HPDE6-E6E7 (cell line): ENCODE data around the gene SLC2A11.

ENCODE experiments used
- DNase-seq: peaks from one replicate; pipeline ENCODE4 v3.0.0; 2011; ENCODE audit warnings: missing footprints; ENCODE audit errors: extremely low spot score

The SLC2A11 gene, protein sequence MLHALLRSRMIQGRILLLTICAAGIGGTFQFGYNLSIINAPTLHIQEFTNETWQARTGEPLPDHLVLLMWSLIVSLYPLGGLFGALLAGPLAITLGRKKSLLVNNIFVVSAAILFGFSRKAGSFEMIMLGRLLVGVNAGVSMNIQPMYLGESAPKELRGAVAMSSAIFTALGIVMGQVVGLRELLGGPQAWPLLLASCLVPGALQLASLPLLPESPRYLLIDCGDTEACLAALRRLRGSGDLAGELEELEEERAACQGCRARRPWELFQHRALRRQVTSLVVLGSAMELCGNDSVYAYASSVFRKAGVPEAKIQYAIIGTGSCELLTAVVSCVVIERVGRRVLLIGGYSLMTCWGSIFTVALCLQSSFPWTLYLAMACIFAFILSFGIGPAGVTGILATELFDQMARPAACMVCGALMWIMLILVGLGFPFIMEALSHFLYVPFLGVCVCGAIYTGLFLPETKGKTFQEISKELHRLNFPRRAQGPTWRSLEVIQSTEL

GRCh38 chr22:23857606-23858483, at the start of gene SLC2A11:
Gene SLC2A11, plus strand, starts transcription at chr22:23857875. Its CDS starts 125 bp downstream, at chr22:23858000.
- DNase-seq: peak; percentile 94

DNA sequence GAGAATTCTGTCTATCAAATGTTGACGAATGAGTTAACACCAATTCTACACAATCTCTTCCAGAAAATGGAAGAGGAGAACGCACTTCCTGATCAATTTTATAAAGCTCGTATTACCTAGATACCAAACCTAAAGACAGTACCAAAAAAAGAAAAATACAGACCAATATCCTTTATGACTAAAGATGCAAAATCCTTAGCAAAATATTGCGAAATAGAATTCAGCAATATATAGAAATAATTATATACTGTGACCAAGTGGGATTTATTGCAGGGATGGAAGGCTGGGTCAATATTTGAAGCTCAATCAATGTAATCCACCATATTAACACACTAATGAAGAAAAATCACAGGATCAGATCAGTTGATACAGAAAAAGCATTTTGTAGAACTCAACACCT, 45.3 kb upstream of the SLC2A11 start:
- DNase-seq: no peak

DNA sequence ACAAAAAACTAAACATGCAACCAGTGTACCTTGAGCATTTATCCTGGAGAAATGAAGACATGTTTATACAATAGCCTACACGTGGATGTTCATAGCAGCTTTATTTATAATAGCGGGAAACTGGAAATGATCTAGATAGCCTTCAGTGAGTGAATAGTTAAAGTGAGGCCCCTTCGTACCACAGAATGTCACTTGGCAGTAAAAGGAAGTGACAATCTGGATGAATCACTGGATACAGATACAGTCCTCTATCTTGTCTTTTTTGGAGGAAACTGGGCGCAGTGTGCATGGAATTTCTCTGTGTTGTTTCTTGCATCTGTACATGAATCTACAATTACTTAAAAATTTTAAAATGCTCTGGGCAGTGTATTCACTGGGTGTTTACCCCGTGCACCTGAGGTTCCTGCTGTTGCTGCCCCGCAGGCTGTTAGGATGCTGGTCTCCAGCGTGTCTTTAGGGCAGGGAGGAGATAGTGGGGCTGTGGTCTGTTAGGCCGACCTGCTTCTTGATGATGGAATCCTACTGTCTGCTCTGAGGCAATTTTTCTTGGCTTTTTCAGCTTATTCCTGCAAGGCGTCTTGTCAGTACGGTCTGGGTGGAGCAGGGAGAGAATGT, 42.0 kb upstream of the SLC2A11 start:
- DNase-seq: no peak

DNA sequence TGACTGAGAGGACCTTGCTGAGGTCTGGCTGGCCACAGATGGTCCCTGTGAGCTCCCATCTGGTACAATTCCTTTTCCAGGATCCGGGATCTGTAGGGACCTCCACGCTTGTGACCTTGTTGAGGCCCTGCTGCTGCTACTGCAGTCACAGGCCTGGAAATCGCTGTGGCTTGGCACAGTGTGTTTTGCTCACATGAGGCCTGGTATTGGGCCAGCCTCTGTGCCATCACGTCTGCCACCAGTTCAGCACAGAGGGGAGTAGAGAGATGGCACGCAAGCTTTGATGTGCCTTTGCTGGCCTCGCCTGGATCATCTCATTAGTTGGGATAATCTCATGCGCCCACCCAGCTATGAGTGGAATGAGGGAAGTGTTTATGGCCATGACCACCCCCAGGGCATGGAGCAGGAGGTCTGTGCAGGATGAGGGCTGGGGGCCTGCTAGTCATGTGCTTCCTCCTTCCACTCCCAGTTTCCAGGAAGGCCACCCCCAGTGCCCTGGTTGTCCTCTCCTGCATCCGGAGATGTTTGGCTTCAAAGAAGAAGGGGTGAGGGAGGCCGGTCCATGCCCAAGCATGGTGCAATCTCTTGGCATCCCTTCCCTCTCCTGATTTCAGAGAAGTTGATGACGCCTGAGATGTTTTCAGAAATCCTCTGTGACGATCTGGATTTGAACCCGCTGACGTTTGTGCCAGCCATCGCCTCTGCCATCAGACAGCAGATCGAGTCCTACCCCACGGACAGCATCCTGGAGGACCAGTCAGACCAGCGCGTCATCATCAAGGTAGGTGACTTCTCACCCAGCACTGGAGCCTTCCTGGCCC, 41.3 kb upstream of the SLC2A11 start:
- DNase-seq: no peak

- DNase-seq: no peak
Observed at GRCh38 chr22:23817146-23817545, 40.5 kb upstream of the SLC2A11 start.

GRCh38 chr22:23818541-23818940, 39.1 kb upstream of the SLC2A11 start:
- no peak for DNase-seq

GRCh38 chr22:23820748-23821211, 36.9 kb upstream of the SLC2A11 start:
- DNase-seq: no peak

DNA sequence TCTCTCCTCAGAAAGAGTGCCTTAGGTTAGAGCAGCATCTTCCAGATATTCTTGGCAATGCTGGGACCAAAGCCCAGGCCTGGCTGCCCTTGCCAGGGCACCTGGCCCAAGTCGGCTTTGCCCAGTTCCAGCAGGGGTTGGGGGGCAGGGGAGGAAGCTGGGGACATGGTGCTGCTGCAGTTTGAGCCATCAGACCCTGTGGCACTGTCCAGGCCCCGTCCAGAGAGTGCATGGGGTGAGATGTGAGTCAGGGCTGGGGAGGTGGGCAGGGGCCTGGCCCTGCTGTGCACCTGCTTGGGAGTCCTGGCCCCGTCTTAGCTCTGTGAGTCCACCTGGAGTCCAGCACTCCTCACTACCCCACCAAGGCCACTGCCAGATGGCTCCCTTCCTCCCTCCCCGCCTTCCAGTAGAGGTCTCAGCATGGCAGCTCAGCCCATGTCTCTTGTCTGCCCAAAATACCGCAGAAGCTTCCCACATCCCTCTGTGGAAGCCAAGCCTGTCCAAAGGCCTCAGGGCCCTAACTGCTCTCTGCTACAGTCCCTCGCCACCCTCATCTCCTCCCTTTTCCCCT, 35.5 kb upstream of the SLC2A11 start:
- DNase-seq: no peak

GRCh38 chr22:23823331-23823791, 34.3 kb upstream of the SLC2A11 start:
- DNase-seq: no peak

DNA sequence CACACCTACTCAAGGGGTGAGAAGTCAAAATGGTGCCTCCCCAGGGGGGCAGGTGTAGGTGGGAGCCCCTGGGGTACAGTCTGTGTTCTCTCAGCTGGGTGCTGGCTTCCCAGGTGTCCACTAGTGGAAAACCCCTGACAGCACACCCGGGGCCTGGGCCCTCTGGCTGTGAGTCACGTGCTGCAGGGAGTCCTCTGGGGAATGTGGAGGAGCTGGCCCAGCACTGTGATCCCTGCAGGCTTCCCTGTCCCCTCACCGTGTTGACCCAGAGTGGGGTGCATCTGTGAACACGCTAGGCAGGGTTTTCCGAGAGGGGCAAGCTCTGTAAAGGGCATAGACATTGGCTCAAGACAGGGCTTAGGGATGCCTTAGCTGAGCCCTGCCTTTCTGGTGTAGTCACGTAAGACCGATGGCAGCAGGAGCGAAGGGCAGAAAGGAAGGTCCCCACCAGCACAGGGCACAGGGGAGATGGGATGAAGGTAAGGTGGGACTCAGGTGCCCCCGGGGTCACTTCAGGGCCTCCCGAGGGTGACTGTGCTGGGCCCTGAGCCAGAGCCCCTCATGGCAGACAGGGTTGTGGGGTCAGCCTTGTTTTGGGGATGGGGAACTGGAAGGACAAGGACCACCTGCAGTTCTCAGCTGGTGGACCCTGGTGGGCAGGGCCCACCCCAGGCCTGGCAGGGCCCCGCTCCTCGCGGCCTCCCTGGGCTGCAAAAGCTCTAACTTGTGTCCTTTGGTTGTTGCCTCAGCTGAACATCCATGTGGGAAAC, 33.0 kb upstream of the SLC2A11 start:
- DNase-seq: no peak

DNA sequence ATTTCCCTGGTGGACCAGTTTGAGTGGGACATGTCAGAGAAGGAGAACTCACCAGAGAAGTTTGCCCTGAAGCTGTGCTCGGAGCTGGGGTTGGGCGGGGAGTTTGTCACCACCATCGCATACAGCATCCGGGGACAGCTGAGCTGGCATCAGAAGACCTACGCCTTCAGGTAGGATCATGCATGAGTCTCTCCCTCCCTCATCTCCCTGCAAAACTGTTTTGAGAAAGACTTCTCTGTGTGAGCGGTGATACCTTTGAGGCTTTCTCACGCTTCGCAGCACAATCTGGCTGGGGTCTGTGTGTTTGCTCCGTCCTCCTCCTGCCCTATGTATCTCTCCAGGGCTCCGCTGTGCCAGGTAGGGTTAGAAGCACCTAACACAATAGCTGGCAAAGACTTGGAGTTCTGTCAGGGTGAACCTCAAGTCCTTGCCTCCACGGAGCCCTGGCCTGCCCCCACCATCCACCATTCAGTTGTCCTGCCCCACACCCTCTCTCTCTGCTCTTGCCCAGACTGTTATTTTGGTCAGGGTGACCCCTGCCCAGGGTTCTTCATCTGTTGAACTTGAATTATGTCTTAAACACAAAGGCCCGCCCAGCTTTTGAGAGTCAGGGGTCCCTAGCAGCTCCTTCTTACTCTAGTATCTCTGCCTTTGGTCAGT, 32.3 kb upstream of the SLC2A11 start:
- no peak for DNase-seq

DNA sequence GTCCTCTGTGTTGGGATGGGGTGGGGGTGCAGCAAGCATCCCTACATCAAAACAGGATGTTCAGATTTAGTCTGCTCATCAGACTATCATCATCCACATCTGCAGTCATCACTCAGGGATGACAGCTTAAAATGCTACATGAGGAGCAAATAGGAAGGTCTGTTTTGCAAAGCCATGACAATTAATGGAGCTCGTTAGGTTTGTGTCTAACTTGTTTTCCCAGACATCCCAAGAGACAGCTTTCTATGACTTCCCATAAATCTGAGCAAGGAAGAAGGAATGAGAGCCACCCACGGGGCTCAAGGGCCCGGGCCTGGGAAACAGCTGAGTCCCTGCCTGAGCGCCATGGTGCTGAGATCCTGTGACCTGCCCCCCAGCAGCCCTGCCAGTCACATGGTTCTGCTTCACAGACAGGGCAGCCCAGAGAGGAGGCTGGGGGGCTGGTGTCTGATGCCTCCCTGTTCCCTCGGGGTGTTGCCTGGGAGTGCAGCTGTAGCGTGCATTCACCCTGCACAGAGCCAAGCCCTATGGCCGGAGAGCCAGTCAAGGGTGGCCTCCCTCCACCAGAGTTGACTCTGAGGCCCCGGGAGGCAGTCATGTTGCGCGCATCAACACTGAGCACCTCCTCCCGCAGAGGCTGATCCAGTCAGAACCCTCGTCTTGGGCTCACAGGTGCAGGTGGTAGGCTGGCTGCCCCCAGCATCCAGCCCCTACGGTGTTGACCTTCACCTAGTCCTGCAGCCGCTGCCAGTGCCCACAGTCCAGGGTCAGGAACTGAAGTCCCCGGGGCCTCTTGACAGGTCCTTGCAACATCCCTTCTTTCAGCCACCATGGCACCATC, 30.9 kb upstream of the SLC2A11 start:
- no peak for DNase-seq

DNA sequence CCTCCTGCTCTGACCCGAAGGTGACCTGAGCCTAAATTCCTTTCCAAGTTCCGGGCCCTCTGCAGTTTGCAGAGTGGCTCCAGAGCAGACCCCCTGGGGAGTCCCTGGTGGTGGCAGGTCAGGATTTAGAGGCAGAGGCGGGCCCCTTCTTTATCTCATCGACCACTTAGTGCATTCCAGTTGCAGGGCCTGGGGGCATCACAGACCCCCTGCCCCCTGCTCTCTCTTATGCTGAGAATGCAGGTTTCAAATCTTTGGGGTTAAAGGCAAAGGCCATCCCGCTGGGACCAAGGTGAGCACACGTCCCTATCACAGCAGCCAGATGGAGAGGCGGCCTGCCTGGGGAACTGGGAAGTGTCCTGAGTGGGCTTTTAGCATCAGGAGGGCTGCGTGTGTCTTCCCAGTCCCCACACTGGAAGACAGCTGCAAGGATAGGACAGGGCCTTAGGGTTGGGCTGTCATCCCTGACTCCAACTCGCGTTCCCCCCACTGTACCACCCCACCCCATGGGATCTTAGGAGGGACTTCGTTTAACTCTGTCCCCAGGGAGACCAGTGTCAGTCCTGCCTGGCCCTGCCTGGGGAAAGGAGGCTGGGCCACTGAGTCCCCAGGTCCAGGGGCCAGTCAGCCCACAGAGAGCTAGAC, 30.2 kb upstream of the SLC2A11 start:
- DNase-seq: no peak

DNA sequence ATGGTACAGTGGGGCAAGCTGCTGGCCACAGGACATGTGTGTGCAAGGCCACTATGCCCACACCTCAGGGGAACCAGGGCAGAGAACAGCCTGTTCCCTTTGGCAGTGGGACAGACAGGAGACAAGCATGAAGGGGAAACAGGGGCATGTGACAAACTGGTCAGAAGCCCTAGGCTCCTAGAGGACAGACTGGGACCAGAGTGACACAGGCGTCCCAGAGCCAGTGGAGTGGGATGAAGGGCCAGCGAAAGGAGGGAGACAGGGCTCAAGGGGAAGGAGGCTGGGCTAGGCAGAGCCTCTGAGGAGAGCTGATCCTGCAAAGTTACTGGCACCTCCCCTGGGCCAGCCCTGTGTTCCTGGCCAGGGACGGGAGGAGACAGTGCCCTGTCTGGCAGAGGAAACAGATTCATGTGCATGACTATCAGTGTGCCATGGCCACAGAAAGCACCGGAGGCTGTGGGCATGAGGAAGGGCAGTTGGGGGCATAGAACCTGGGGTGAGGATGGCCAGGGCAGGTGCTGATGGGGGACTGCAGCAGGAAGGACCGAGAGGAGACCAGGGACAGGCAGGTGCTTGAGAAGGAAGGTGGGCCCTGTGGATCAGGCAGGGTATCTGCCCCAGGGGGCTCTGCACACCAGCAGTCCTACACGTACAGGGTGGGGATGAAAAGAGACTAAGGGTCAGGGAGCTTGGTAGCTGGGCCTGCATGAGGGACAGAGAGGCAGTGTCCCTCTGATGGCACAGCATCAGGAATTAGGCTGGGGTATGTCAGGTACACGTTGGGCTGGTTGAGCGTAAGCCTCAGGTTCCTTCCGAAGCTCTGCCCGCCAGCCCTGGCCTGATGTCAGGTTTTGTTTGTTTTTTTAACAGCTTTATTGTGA, 28.6 kb upstream of the SLC2A11 start:
- DNase-seq: no peak

GRCh38 chr22:23829845-23830372, 27.8 kb upstream of the SLC2A11 start:
- no peak for DNase-seq

GRCh38 chr22:23831261-23831660, 26.4 kb upstream of the SLC2A11 start:
- DNase-seq: no peak

GRCh38 chr22:23831781-23832180, 25.9 kb upstream of the SLC2A11 start:
- DNase-seq: no peak
